Lower leg skin (tissue), 3 donors: ENCODE data around the gene AGL.

Experiments used
- CTCF ChIP-seq, 3 donors: fragments of 450-650 bp; IDR thresholded peaks; one replicate each; pipeline ENCODE4 v1.5.1; 2016; ENCODE audit warnings: antibody characterized with exemption in 3 of 3, mild to moderate bottlenecking in 3 of 3, moderate library complexity in 2 of 3
- POLR2A ChIP-seq, 2 donors: fragments of 450-650 bp; IDR thresholded peaks; one replicate each; pipeline ENCODE4 v1.6.1; 2016 to 2017; ENCODE audit warnings: antibody characterized with exemption in 2 of 2, mild to moderate bottlenecking in 1 of 2, moderate library complexity in 1 of 2

GRCh38 chr1:99891997-99892396 is 41.8 kb downstream of the AGL start:
- TF ChIP-seq POLR2A (IDR thresholded peaks at IDR 0.05) (no peak), CTCF (IDR thresholded peaks at IDR 0.05) (no peak)
